Measurements from ENCODE around the gene PRKRIP1. TPM values are rescaled to one million over a fixed set of nuclear protein-coding genes. Genes with fewer than 3 reads are reported as not detected.

Gene PRKRIP1
- total RNA-seq, 1 experiment from 2014 or later, result 24.9 TPM

GRCh38 chr7:102455596-102455995 is 59.4 kb downstream of the PRKRIP1 start:
- TF ChIP-seq EZH2 (IDR thresholded peaks at IDR 0.05; ENCODE audit: borderline replicate concordance, low read depth, low read length, poor library complexity, severe bottlenecking) (no peak), CTCF (conservative IDR thresholded peaks at IDR 0.05; ENCODE audit: low read depth, low read length) (no peak)
- no peak overlapping the region for H3K27ac ChIP-seq (ENCODE audit: low read depth, low read length, poor library complexity, severe bottlenecking)
- BruUV-seq (replicated peaks), result no TSS peak
- peaks cover 4% of the 10 kb centered on the region for H3K36me3 ChIP-seq (ENCODE audit: insufficient read depth, low read length, poor library complexity, severe bottlenecking)
- ChIA-PET CTCF (no interaction called here), POLR2A (ENCODE audit: low non-redundant PET) (no interaction called here)
- intact Hi-C loops (cut with micrococcal nuclease; ENCODE audit: unreplicated experiment), result no loop called here
- no peak overlapping the region for H3K4me3 ChIP-seq (ENCODE audit: low read depth, low read length, poor library complexity, severe bottlenecking)
- no peaks in the 10 kb centered on the region for H3K9me3 ChIP-seq (ENCODE audit: low read depth, low read length, poor library complexity, severe bottlenecking)
- no peak for DNase-seq (ENCODE audit: low spot score)
- no peaks in the 10 kb centered on the region for H3K4me1 ChIP-seq (ENCODE audit: insufficient read depth, low read length, poor library complexity, severe bottlenecking)
- H3K27me3 ChIP-seq (replicated peaks; ENCODE audit: insufficient read depth, low read depth, low read length, poor library complexity), result no peaks in the 10 kb centered on the region

GRCh38 chr7:102456327-102456726 is 60.2 kb downstream of the PRKRIP1 start:
- peaks cover 4% of the 10 kb centered on the region for H3K36me3 ChIP-seq (ENCODE audit: insufficient read depth, low read length, poor library complexity, severe bottlenecking)
- no peak overlapping the region for H3K27ac ChIP-seq (ENCODE audit: low read depth, low read length, poor library complexity, severe bottlenecking)
- H3K9me3 ChIP-seq (ENCODE audit: low read depth, low read length, poor library complexity, severe bottlenecking), result no peaks in the 10 kb centered on the region
- H3K4me1 ChIP-seq (ENCODE audit: insufficient read depth, low read length, poor library complexity, severe bottlenecking), result no peaks in the 10 kb centered on the region
- H3K4me3 ChIP-seq (ENCODE audit: low read depth, low read length, poor library complexity, severe bottlenecking), result no peak overlapping the region
- ChIA-PET CTCF (no interaction called here), POLR2A (ENCODE audit: low non-redundant PET) (no interaction called here)
- TF ChIP-seq CTCF (conservative IDR thresholded peaks at IDR 0.05; ENCODE audit: low read depth, low read length) (no peak), EZH2 (IDR thresholded peaks at IDR 0.05; ENCODE audit: borderline replicate concordance, low read depth, low read length, poor library complexity, severe bottlenecking) (no peak)
- no peaks in the 10 kb centered on the region for H3K27me3 ChIP-seq (replicated peaks; ENCODE audit: insufficient read depth, low read depth, low read length, poor library complexity)
- BruUV-seq (replicated peaks), result no TSS peak
- intact Hi-C loops (cut with micrococcal nuclease; ENCODE audit: unreplicated experiment), result no loop called here
- DNase-seq (ENCODE audit: low spot score), result no peak

GRCh38 chr7:102457352-102457924 is 61.3 kb downstream of the PRKRIP1 start:
- DNase-seq (ENCODE audit: low spot score), result no peak

More at GRCh38 chr7:102457352-102457924, 61.3 kb downstream of the PRKRIP1 start:
- no TSS peak for BruUV-seq (replicated peaks)
- Histone ChIP-seq H3K9me3 (ENCODE audit: low read depth, low read length, poor library complexity, severe bottlenecking) (no peaks in the 10 kb centered on the region), H3K4me1 (ENCODE audit: insufficient read depth, low read length, poor library complexity, severe bottlenecking) (no peaks in the 10 kb centered on the region), H3K36me3 (ENCODE audit: insufficient read depth, low read length, poor library complexity, severe bottlenecking) (peaks cover 4% of the 10 kb centered on the region), H3K27me3 (replicated peaks; ENCODE audit: insufficient read depth, low read depth, low read length, poor library complexity) (no peaks in the 10 kb centered on the region), H3K27ac (ENCODE audit: low read depth, low read length, poor library complexity, severe bottlenecking) (no peak overlapping the region), H3K4me3 (ENCODE audit: low read depth, low read length, poor library complexity, severe bottlenecking) (no peak overlapping the region)
- TF ChIP-seq CTCF (conservative IDR thresholded peaks at IDR 0.05; ENCODE audit: low read depth, low read length), result no peak
- TF ChIP-seq EZH2 (IDR thresholded peaks at IDR 0.05; ENCODE audit: borderline replicate concordance, low read depth, low read length, poor library complexity, severe bottlenecking), result no peak
- CTCF ChIA-PET, result no interaction called here
- intact Hi-C loops (cut with micrococcal nuclease; ENCODE audit: unreplicated experiment), result no loop called here
- POLR2A ChIA-PET (ENCODE audit: low non-redundant PET), result no interaction called here

Data from A673 (cell line).